Effector CD4-positive, alpha-beta T cell (primary cell): Measurements from ENCODE around the gene PLEKHB1.

Source experiments
- DNase-seq: peaks from one replicate; pipeline ENCODE4 v3.0.0-alpha.2; 2020

Gene PLEKHB1

GRCh38 chr11:73693899-73694525 is 47.6 kb downstream of the PLEKHB1 start:
- DNase-seq, result no peak

GRCh38 chr11:73705053-73705452 is 58.7 kb downstream of the PLEKHB1 start:
- no peak for DNase-seq

GRCh38 chr11:73710964-73711363 is 64.6 kb downstream of the PLEKHB1 start:
- DNase-seq, result no peak
